GM18498 (cell line): ENCODE results near the gene TSPYL2.

Experiments used
- ATAC-seq: cut with Tn5 transposase; IDR thresholded peaks from one replicate; pipeline ENCODE4 v1.9.1; 2021; ENCODE audit warnings: mild to moderate bottlenecking, moderate library complexity; ENCODE audit not compliant: unreplicated experiment

Gene TSPYL2

GRCh38 chrX:53116101-53116500, 33.9 kb downstream of the TSPYL2 start:
- no peak for ATAC-seq

GRCh38 chrX:53122013-53122412, 39.8 kb downstream of the TSPYL2 start:
- no peak for ATAC-seq

GRCh38 chrX:53125506-53125905, 43.3 kb downstream of the TSPYL2 start:
- ATAC-seq, result no peak

DNA sequence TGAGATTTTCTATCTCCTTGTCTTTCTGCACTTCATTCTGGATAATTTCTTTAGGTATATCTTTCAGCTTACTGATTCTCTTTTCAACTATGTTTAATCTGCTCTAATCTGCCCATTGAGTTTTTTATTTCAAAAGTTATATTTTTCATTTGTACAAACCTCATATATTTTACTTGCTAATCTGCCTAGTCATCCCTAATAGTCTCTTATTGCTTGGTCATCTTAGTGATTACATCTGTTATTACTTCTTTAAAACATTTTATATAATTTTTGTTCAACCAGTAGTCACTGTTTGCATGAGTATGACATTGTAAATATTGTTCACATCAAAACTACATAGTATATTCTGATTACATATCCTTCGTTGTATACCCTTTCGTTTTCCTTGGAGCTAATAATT, 44.2 kb downstream of the TSPYL2 start:
- ATAC-seq, result no peak

GRCh38 chrX:53128097-53128749, 46.1 kb downstream of the TSPYL2 start:
- no peak for ATAC-seq

GRCh38 chrX:53133400-53133799, 51.2 kb downstream of the TSPYL2 start:
- no peak for ATAC-seq

DNA sequence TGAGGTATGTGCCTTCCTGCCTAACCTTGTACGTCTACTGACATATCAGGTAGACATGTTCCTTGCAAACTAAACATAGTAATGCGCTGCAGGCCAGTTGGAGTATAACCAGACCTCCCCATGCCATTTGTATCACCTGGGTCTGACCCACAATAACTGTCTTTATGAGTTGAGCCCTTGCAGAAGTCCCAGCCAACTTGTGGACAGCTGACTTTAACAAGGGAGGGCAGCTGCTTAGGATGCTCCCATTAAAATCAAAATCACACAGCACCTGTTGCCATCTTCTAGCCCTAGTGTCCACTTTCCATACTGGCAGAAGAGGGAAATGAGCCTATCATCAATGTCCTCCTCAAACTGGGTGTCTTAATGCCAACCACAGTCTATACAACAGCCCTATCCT, 53.4 kb downstream of the TSPYL2 start:
- ATAC-seq, result no peak
